ENCODE results near the gene ABCA3. TPM values are rescaled to one million over a fixed set of nuclear protein-coding genes. Genes with fewer than 3 reads are reported as not detected.

ABCA3 gene
- total RNA-seq, 1 experiment from 2014 or later, result 9.0 TPM

DNA sequence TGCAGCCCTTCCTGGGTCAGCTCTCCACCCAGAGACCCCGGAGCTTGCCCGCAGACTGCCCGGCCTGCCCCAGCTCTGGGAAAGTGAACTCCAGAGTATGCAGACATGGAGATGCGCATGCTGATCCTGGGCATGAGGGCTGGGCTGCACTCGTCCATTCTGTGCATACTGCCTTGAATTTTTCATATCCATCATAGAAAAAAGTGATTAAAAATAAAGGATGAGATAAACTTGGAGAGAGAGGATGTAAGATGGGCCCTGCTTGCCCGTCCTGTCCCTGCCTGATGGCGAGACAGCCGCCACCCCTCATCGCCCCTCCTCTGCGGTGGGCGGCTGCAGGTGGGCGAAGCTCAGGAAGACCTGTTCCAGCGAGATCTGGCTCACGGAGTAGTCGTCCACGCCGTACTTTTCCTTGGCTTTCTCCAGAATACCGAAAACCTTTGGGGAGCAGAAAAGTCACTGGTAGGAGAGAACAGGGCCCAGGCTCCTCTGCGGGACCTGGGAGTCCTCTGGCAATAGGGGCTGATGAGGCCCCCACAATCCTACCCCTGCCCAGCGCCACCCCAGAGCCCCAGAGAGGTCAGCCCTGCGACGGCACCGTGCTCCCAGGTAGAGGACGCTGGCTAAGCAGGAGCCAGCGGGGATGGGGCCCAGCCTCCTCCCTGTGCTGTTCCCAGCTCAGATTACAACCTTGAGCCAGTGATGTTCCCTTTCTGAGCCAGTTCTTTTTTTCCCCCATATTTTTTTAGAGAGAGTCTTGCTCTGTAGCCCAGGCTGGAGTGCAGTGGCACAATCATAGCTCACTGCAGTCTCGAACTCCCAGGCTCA, 63.9 kb downstream of the ABCA3 start:
- no peak for DNase-seq (ENCODE audit: low spot score)
- Histone ChIP-seq H3K36me3 (ENCODE audit: insufficient read depth, low read length, poor library complexity, severe bottlenecking) (no peaks in the 10 kb centered on the region), H3K4me3 (ENCODE audit: low read depth, low read length, poor library complexity, severe bottlenecking) (no peak overlapping the region), H3K9me3 (ENCODE audit: low read depth, low read length, poor library complexity, severe bottlenecking) (no peaks in the 10 kb centered on the region), H3K4me1 (ENCODE audit: insufficient read depth, low read length, poor library complexity, severe bottlenecking) (no peaks in the 10 kb centered on the region), H3K27me3 (replicated peaks; ENCODE audit: insufficient read depth, low read depth, low read length, poor library complexity) (no peaks in the 10 kb centered on the region), H3K27ac (ENCODE audit: low read depth, low read length, poor library complexity, severe bottlenecking) (no peak overlapping the region)
- ChIA-PET POLR2A (ENCODE audit: low non-redundant PET) (interaction anchor here (0.6 kb wide), 1 partner anchor 25 kb away, joined by 3 read pairs; the partner anchor contains the start of gene ECI1), CTCF (no interaction called here)
- intact Hi-C loops (cut with micrococcal nuclease; ENCODE audit: unreplicated experiment), result no loop called here
- no TSS peak for BruUV-seq (replicated peaks)
- no peak for TF ChIP-seq EZH2 (IDR thresholded peaks at IDR 0.05; ENCODE audit: borderline replicate concordance, low read depth, low read length, poor library complexity, severe bottlenecking)
- TF ChIP-seq, protein P1, sequence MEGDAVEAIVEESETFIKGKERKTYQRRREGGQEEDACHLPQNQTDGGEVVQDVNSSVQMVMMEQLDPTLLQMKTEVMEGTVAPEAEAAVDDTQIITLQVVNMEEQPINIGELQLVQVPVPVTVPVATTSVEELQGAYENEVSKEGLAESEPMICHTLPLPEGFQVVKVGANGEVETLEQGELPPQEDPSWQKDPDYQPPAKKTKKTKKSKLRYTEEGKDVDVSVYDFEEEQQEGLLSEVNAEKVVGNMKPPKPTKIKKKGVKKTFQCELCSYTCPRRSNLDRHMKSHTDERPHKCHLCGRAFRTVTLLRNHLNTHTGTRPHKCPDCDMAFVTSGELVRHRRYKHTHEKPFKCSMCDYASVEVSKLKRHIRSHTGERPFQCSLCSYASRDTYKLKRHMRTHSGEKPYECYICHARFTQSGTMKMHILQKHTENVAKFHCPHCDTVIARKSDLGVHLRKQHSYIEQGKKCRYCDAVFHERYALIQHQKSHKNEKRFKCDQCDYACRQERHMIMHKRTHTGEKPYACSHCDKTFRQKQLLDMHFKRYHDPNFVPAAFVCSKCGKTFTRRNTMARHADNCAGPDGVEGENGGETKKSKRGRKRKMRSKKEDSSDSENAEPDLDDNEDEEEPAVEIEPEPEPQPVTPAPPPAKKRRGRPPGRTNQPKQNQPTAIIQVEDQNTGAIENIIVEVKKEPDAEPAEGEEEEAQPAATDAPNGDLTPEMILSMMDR (conservative IDR thresholded peaks at IDR 0.05; ENCODE audit: low read depth, low read length), result no peak

DNA sequence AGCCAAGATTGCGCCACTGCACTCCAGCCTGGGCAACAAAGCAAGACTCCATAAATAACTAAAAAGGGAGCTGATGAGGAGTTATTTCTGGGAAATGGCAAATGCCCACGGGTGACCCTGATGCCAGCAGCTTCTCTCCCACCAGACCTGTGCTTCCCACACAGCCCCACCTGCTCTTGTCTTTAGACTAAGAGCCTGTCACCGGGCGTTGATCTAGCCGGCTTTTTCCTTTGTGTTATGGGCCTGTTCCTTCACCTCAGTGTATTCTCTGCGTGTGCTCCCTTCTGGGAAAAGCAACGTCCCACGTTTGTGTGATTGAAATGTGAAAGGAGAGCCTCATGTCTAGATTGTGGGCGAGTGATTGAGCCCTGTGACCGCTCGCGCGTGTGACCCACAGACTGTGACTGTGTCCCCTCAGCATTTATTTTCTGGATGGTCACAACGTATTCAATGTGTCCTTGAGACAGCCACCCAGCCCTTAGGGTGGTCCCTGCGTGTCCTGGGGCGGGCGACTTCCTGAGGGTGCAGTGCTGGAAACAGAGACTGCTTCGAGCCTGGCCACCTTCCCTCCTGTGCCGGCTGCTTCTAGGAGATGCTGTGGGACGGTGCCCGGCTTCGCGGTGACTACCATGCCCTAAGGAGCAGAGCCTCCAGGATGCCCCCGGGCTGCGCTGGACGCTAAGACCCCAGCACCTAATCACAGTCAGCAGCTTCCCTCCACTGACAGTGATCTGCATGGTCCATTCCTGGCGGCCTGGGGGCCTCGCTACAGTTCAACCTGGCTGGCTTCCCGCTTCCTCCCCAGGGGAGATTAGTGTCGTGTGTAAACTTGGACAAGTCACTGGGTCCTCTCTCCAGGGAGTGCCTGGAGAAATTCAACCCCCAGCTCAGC, 64.8 kb downstream of the ABCA3 start:
- Histone ChIP-seq H3K27me3 (replicated peaks; ENCODE audit: insufficient read depth, low read depth, low read length, poor library complexity) (no peaks in the 10 kb centered on the region), H3K4me1 (ENCODE audit: insufficient read depth, low read length, poor library complexity, severe bottlenecking) (no peaks in the 10 kb centered on the region), H3K9me3 (ENCODE audit: low read depth, low read length, poor library complexity, severe bottlenecking) (no peaks in the 10 kb centered on the region), H3K27ac (ENCODE audit: low read depth, low read length, poor library complexity, severe bottlenecking) (no peak overlapping the region), H3K36me3 (ENCODE audit: insufficient read depth, low read length, poor library complexity, severe bottlenecking) (no peaks in the 10 kb centered on the region), H3K4me3 (ENCODE audit: low read depth, low read length, poor library complexity, severe bottlenecking) (no peak overlapping the region)
- BruUV-seq (replicated peaks), result no TSS peak
- TF ChIP-seq, protein P1 (conservative IDR thresholded peaks at IDR 0.05; ENCODE audit: low read depth, low read length), result no peak
- TF ChIP-seq EZH2 (IDR thresholded peaks at IDR 0.05; ENCODE audit: borderline replicate concordance, low read depth, low read length, poor library complexity, severe bottlenecking), result no peak
- no peak for DNase-seq (ENCODE audit: low spot score)
- POLR2A ChIA-PET (ENCODE audit: low non-redundant PET), result interaction anchor here (0.6 kb wide), 1 partner anchor 25 kb away, joined by 3 read pairs; the partner anchor contains the start of gene ECI1
- intact Hi-C loops (cut with micrococcal nuclease; ENCODE audit: unreplicated experiment), result no loop called here
- CTCF ChIA-PET, result no interaction called here

DNA sequence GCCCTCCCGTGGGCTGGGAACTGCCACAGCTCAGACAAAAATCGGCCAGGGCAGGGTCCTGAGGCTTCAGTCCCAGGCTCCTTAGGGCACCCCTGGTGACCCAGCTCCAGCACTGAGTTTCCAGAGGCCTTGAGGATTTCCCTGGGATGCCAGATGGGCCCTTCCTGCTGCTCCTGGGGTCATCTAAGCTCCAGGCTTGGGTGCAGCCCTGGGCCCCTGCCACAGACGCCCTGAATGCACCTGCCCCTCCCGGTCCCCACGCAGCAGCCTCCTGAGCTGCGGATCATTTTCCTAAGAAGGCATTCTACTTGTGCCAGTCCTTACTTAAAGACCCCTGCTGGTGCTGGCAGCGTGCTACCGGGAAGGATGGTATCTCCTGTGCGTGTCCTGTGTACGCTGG, 66.6 kb downstream of the ABCA3 start:
- no peaks in the 10 kb centered on the region for H3K27me3 ChIP-seq (replicated peaks; ENCODE audit: insufficient read depth, low read depth, low read length, poor library complexity)
- TF ChIP-seq EZH2 (IDR thresholded peaks at IDR 0.05; ENCODE audit: borderline replicate concordance, low read depth, low read length, poor library complexity, severe bottlenecking), result no peak
- TF ChIP-seq, protein P1 (conservative IDR thresholded peaks at IDR 0.05; ENCODE audit: low read depth, low read length), result no peak
- ChIA-PET CTCF (interaction anchor here (0.7 kb wide), 1 partner anchor 132 kb away, joined by 3 read pairs; no protein-coding TSS in a partner anchor), POLR2A (ENCODE audit: low non-redundant PET) (no interaction called here)
- H3K27ac ChIP-seq (ENCODE audit: low read depth, low read length, poor library complexity, severe bottlenecking), result no peak overlapping the region
- intact Hi-C loops (cut with micrococcal nuclease; ENCODE audit: unreplicated experiment), result no loop called here
- H3K4me3 ChIP-seq (ENCODE audit: low read depth, low read length, poor library complexity, severe bottlenecking), result no peak overlapping the region
- H3K4me1 ChIP-seq (ENCODE audit: insufficient read depth, low read length, poor library complexity, severe bottlenecking), result peaks cover 4% of the 10 kb centered on the region
- no peaks in the 10 kb centered on the region for H3K36me3 ChIP-seq (ENCODE audit: insufficient read depth, low read length, poor library complexity, severe bottlenecking)
- no peak for DNase-seq (ENCODE audit: low spot score)
- BruUV-seq (replicated peaks), result no TSS peak
- H3K9me3 ChIP-seq (ENCODE audit: low read depth, low read length, poor library complexity, severe bottlenecking), result no peaks in the 10 kb centered on the region
